Measurements from ENCODE around the gene ACTN4.
"Not testable (repeated sequence)": the region's sequence is repeated elsewhere in the genome, so short reads cannot be mapped to it uniquely, and the experiment has no call there.

ACTN4 gene

DNA sequence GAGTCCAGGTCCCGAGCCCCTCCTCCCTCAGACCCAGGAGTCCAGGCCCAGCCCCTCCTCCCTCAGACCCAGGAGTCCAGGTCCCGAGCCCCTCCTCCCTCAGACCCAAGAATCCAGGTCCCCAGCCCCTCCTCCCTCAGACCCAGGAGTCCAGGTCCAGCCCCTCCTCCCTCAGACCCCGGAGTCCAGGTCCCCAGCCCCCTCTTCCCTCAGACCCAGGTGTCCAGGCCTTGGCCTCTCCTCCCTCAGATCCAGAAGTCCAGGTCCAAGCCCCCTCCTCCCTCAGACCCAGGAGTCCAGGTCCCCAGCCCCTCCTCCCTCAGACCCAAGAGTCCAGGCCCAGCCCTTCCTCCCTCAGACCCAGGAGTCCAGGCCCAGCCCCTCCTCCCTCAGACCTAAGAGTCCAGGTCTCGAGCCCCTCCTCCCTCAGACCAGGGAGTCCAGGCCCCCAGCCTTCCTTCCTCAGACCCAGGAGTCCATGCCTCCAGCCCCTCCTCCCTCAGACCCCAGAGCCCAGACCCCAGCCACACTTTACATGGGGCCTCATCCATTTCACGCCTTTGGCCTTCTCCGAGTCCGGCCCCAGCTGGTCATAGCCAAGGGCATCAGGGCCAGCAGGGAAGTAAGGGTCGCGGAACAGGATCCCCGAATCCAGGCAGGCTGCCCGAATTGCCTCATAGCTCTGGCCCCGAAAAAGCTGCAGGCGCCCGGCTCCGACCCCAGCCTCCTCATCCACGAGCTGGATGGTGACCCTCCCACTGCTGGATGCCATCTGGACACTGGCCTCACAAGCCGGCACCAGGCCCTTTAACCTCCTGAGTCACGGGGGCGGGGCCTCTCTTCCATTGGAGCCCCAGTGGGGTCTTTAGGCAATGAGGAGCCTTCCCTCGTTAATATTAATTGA is 96.2 kb downstream of the ACTN4 start:
- no peak overlapping the region for H3K4me3 ChIP-seq (ENCODE audit: control insufficient read depth, low read depth, low read length)
- no peak for DNase-seq (ENCODE audit: low read depth)
- TF ChIP-seq, protein P1, sequence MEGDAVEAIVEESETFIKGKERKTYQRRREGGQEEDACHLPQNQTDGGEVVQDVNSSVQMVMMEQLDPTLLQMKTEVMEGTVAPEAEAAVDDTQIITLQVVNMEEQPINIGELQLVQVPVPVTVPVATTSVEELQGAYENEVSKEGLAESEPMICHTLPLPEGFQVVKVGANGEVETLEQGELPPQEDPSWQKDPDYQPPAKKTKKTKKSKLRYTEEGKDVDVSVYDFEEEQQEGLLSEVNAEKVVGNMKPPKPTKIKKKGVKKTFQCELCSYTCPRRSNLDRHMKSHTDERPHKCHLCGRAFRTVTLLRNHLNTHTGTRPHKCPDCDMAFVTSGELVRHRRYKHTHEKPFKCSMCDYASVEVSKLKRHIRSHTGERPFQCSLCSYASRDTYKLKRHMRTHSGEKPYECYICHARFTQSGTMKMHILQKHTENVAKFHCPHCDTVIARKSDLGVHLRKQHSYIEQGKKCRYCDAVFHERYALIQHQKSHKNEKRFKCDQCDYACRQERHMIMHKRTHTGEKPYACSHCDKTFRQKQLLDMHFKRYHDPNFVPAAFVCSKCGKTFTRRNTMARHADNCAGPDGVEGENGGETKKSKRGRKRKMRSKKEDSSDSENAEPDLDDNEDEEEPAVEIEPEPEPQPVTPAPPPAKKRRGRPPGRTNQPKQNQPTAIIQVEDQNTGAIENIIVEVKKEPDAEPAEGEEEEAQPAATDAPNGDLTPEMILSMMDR (IDR thresholded peaks at IDR 0.05; ENCODE audit: control insufficient read depth, insufficient read depth, low read depth, low read length, missing control alignments), result no peak

DNA sequence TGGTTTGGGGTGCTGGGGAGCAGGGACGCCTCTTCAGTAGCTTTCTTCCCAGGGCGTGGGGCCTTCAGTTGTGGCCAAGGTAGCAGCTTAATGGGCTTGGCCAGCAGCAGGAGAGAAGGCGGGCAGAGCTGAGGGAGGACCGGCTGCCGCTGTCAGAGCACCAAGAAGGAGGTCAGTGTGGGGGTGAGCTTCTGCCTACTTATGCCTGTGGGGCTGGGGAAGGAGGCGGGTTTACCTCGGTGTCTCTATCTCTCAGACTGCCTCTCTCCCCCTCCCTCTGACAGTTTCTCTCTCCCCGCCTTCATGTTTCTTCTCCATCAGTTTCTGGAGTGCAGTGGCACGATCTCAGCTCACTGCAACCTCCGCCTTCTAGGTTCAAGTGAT is 96.8 kb downstream of the ACTN4 start, which contains the start of gene CAPN12:
Gene CAPN12 (minus strand): TSS at position 177 of the 384 bp plus-strand sequence. CDS start 309 bp downstream, outside the sequence.
- no peak within 1 kb of the TSS for H3K4me3 ChIP-seq (ENCODE audit: control insufficient read depth, low read depth, low read length)
- no peak for DNase-seq (ENCODE audit: low read depth)
- TF ChIP-seq, protein P1 (IDR thresholded peaks at IDR 0.05; ENCODE audit: control insufficient read depth, insufficient read depth, low read depth, low read length, missing control alignments), result no peak

DNA sequence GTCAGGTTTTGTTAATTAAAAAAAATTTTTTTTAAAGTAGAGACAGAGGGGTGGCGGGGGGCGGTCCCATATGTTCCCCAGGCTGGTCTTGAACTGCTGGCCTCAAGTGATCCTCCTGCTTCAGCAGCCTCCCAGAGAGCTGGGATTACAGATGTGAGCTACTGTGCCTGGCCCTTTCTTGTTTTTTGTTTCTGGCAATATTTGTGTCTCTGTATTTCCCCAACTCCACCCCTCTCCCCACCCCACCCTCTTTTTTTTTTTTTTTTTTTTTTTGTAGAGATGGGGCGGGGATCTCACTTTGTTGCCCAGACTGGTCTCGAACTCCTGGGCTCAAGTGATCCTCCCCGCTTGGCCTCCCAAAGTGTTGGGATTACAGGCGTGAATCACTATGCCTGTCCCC is 97.4 kb downstream of the ACTN4 start:
- no peak for DNase-seq (ENCODE audit: low read depth)
- TF ChIP-seq, protein P1 (IDR thresholded peaks at IDR 0.05; ENCODE audit: control insufficient read depth, insufficient read depth, low read depth, low read length, missing control alignments), result no peak
- no peak overlapping the region for H3K4me3 ChIP-seq (ENCODE audit: control insufficient read depth, low read depth, low read length)

DNA sequence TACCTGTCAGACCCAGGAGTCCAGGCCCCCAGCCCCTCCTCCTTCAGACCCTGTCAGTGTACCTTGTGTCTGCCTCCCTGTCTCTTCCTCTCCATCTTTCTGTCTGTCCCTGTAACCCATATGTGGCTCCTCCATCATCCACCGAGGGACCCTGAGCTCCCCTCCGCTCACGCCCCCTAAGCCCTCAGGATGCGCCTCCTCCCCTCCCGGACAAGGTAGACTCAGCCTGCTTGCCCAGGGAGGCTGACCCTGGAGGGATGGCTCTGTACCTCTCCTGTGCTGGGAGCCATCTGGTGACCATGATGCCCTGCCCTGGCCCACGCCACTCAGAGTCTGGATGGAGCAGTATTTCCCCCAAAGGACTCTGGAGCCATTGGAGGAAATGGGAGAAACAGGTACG is 97.9 kb downstream of the ACTN4 start:
- no peak for DNase-seq (ENCODE audit: low read depth)
- no peak overlapping the region for H3K4me3 ChIP-seq (ENCODE audit: control insufficient read depth, low read depth, low read length)
- TF ChIP-seq, protein P1 (IDR thresholded peaks at IDR 0.05; ENCODE audit: control insufficient read depth, insufficient read depth, low read depth, low read length, missing control alignments), result no peak

DNA sequence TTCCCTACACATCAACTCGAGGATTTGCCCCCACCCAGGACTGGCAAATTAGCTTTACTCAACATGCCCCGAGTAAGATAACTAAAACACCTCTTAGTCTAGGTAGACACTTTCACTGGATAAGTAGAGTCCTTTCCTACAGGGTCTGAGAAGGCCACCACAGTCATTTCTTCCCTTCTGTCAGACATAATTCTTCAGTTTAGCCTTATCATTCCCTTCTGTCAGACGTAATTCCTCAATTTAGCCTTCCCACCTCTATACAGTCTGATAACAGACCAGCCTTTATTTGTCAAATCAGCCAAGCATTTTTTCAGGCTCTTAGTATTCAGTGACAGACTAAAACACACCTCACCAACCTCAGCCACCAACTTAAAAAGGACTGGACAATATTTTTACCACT is 106.3 kb downstream of the ACTN4 start:
- not testable (repeated sequence) for H3K4me3 ChIP-seq (ENCODE audit: control insufficient read depth, low read depth, low read length); DNase-seq (ENCODE audit: low read depth)

DNA sequence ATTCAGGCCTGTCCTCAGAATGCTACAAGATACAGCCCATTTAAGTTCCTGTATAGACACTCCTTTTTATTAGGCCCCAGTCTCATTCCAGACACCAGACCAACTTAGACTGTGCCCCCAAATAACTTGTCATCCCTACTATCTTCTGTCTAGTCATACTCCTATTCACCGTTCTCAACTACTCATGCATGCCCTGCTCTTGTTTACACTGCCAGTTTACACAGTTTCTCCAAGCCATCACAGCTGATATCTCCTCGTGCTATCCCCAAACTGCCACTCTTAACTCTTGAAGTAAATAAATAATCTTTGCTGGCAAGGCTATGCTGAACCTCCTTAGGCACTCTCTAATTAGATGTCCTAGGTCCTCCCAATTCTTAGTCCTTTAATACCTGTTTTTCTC is 106.7 kb downstream of the ACTN4 start:
- DNase-seq (ENCODE audit: low read depth); H3K4me3 ChIP-seq (ENCODE audit: control insufficient read depth, low read depth, low read length): not testable (repeated sequence)

DNA sequence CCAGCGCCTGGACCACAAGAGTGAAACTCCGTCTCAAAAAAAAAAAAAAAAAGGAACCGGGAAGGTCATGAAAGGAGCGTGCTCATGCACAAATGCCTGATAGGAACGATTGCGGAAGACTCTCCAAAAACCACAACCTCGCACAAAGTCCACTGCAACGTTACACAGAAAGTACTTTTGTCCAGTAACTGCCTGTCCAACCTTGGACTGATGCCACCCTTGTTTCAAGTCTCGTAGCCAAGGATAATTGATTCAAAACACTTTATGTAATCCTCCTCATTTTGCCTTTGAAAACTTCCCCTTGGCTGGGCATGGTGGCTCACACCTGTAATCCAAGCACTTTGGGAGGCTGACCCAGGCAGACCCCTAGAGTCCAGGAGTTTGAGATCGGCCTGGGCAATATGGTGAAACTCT is 112.1 kb downstream of the ACTN4 start:
- TF ChIP-seq, protein P1 (IDR thresholded peaks at IDR 0.05; ENCODE audit: control insufficient read depth, insufficient read depth, low read depth, low read length, missing control alignments), result no peak
- DNase-seq (ENCODE audit: low read depth), result no peak
- H3K4me3 ChIP-seq (ENCODE audit: control insufficient read depth, low read depth, low read length), result no peak overlapping the region

DNA sequence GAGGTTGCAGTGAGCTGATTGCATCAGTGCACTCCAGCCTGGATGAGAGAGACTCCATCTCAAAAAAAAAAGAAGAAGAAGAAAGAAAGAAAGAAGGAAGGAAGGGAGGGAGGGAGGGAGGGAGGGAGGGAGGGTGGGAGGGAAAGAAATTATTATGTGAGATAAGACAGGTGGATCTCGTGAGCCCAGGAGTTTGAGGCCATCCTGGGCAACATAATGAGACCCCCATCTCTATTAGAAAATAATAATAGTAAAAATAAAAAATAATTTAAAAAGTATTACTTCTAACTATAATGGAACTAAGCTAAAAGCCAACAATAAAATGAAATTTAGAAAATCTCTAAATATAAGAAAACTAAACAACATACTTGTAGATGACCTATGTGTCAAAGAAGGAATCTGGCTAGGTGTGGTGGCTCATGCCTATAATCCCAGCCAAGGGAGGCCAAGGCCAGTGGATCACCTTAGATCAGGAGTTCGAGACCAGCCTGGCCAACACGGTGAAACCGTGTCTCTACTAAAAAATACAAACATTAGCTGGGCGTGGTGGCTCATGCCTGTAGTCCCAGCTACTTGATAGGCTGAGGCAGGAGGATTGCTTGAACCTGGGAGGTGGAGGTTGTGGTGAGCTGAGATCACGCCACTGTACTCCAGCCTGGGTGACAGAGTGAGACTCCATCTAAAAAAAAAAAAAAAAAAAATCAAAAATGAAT is 113.5 kb downstream of the ACTN4 start:
- not testable (repeated sequence) for DNase-seq (ENCODE audit: low read depth); H3K4me3 ChIP-seq (ENCODE audit: control insufficient read depth, low read depth, low read length)

DNA sequence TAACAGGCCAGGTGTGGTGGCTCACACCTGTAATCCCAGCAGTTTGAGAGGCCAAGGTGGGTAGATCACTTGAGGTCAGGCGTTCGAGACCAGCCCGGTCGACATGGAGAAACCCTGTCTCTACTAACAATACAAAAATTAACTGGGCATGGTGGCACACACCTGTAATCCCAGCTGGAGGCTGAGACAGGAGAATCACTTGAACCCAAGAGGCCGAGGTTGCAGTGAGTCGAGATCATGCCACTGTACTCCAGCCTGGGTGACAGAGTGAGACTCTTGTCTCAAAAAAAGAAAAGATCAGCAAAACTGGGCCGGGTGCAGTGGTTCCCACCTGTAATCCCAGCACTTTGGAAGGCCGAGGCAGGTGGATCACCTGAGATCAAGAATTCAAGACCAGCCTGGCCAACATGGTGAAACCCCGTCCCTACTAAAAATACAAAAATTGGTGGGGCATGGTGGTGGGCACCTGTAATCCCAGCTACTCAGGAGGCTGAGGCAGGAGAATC is 114.5 kb downstream of the ACTN4 start:
- DNase-seq (ENCODE audit: low read depth); H3K4me3 ChIP-seq (ENCODE audit: control insufficient read depth, low read depth, low read length): not testable (repeated sequence)
